IPS-NIHi11 (cell line): ENCODE results near the gene CD244.
"Not testable (repeated sequence)": the region's sequence is repeated elsewhere in the genome, so short reads cannot be mapped to it uniquely, and the experiment has no call there.

Source experiments
- DNase-seq: peaks from one replicate; pipeline ENCODE4 v3.0.0; 2012; ENCODE audit warnings: mixed read lengths, low spot score

CD244 gene, protein sequence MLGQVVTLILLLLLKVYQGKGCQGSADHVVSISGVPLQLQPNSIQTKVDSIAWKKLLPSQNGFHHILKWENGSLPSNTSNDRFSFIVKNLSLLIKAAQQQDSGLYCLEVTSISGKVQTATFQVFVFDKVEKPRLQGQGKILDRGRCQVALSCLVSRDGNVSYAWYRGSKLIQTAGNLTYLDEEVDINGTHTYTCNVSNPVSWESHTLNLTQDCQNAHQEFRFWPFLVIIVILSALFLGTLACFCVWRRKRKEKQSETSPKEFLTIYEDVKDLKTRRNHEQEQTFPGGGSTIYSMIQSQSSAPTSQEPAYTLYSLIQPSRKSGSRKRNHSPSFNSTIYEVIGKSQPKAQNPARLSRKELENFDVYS

DNA sequence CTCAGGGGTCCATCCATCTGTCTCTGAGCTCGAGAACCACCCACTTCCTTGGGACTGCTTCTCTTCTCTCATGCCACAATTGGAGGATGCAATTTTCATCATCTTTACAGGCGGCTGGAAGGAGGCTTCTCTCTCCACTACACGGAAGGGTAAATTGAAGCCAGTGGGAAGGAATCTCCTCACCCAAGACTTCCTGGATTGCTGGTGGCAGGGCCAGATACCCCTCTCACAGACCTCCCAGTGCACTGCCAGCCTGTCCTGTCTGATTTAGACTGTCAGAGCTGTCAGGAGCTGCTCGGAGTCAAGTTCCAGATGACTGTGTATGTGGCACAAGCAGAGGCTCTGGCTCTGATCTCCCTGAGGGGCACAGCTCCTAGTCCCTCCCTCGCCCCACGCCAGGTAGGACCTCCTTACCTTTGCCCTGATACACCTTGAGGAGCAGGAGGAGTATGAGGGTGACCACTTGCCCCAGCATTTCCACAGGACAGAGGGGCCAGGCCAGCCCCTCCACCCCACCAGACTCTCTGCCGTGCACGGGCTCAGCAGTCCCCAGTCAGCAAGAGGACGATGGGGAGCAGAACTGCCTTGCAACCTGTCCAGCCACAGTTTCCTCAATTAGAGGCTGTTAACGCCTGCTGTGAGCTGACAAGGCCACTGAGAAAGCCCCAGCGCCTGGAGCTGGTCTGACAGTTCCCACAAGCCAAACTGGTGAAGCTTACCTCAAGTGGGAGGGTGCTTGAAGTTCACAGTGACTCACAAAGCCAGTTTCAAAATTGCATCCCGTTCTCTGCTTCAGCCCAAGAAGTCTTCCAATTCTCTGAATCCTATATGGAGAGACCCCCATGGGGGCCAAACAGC is at the start of gene CD244:
CD244 (minus strand) TSS at position 685 of the 858 bp plus-strand sequence; CDS start at position 475, 210 bp downstream.
- DNase-seq, result no peak

GRCh38 chr1:160911925-160912324 is 49.2 kb upstream of the CD244 start:
- DNase-seq, result no peak

- no peak for DNase-seq
Observed at GRCh38 chr1:160911441-160911840, 48.8 kb upstream of the CD244 start.

GRCh38 chr1:160910170-160910750 is 47.6 kb upstream of the CD244 start:
- no peak for DNase-seq

DNA sequence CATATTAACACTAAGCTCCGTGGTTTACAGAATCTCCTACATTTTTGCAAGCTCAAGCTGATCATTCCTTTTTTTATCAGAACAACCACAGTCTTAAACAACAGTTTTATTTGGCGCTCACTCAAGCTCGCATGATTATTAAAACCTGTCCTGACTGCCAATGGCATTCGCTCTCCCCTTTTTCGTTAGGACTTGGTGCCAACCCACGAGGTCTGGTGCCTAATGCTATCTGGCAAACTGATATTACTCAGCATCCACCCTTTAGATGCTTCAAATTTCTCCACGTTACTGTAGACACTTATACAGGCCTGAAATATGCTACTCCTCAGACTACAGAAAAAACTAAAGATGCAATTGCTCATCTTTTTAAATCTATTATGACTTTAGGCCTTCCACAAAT is 45.3 kb upstream of the CD244 start:
- no peak for DNase-seq

- no peak for DNase-seq
Observed at GRCh38 chr1:160905617-160905989, 42.9 kb upstream of the CD244 start.

DNA sequence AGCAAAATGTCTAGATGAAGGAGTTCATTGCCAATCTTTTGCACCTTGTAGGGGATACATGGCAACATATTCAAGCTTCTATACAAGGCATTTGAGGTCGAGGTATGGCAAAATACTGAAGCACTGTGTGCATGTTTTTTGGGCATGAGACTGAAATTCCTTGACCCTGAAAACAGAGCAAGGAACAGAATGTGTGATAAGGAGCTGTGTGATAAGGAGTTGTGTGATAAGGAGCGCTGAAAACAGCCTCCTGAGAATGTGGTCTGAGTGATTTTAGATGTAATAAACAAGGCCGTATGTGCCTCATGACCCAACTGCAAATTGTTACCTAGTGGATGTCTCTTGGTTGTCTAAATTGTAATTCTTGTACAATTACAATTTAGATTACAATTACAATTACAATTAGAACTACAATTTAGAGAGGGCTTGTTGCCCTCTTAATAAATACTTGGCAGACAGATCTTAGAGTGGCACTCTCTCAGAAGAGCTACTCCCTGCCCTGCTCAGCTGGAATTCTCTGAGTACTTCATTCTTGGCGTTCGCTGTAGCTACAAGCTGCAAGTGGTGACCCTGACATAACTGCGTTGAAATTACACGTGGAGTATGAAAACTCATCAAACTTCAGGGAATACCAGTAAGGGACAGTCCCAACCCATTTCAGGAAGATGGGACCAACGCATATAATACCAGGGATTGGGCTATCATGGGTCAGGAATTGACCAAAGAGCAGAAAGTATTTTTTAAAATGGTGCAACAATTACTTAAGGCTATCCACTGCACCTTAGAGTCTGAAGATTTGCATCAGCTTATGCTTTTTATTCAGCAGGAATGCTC is 42.3 kb upstream of the CD244 start:
- DNase-seq, result no peak

DNA sequence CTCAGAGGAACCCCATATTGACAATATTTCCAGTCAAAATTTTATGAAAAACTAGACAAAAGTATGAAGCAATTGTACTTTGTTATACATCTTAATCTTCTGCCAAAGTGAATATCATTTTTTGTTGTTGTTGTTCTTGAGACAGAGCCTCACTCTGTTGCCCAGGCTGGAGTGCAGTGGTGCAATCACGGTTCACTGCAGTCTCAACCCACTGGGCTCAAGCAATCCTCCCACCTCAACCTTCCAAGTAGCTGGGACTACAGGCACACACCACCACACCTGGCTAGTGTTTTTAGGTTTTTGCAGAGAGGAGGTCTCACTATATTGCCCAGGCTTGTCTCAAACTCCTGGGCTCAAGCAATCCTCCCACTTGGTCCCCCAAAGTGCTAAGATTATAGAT is 39.6 kb upstream of the CD244 start:
- DNase-seq, result not testable (repeated sequence)

- no peak for DNase-seq
Observed at GRCh38 chr1:160901768-160902167, 39.1 kb upstream of the CD244 start.

- DNase-seq, result not testable (repeated sequence)
Observed at GRCh38 chr1:160900683-160901082, 38.0 kb upstream of the CD244 start.

DNA sequence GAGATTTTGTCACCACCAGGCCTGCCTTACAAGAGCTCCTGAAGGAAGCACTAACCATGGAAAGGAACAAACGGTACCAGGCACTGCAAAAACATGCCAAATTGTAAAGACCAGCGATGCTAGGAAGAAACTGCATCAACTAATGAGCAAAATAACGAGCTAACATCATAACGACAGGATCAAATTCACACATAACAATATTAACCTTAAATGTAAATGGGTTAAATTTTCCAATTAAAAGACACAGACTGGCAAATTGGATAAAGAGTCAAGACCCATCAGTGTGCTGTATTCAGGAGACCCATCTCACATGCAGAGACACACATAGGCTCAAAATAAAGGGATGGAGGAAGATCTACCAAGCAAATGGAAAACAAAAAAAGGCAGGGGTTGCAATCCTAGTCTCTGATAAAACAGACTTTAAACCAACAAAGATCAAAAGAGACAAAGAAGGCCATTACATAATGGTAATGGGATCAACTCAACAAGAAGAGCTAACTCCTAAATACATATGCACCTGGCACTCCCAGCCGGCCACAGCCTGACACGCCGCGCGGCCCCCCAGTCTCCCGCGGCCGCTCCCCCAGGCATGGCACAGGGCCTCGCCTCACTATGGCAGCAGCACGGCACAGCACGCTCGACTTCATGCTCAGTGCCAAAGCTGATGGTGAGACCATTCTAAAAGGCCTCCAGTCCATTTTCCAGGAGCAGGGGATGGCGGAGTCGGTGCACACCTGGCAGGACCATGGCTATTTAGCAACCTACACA is 31.9 kb upstream of the CD244 start:
- not testable (repeated sequence) for DNase-seq

- DNase-seq, result no peak
Observed at GRCh38 chr1:160891474-160891873, 28.8 kb upstream of the CD244 start.

GRCh38 chr1:160888926-160889325 is 26.2 kb upstream of the CD244 start:
- DNase-seq, result no peak

- no peak for DNase-seq
Observed at GRCh38 chr1:160887071-160887470, 24.4 kb upstream of the CD244 start.

DNA sequence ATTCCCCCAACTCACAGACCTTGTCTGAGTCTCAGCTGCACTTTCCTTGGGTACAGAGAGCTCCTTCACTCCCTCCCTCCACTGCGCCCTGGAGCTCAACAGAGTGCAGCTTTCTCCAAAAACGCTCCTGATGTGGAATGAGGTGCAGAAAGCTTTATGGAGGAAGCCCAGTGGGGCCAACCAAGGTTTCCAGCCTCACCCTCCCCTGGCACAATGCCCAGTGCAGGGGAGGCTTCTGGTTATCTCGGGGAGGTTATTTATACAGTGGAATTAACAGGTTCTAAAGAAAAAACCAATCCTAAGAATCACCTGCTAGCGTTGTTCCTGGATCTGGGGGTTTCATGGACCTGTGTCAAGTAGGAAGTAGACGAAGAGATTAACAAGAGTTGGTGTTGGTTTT is 22.4 kb upstream of the CD244 start, which contains the start of gene ITLN1:
ITLN1 (minus strand) TSS at position 139 of the 400 bp plus-strand sequence. CDS start 303 bp downstream, outside the sequence.
- DNase-seq, result no peak

DNA sequence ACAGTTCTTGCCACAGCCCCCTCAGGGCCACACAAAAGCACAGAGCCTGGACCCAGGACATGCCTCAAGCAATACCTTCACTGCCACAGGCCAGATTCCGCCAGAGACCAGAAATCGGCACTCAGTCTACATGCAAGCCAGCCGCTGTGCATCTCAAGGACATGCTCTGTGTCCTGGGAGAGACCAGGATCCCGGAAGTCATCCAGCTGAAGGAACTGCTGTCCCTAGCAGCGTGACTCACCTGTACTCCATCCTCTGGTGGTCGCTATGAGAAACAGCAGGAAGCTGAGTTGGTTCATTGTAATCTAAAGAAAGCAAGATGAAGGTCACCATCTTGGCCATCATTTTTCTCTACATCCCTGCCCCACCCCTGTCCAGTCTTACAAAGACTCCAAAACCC is 21.9 kb upstream of the CD244 start:
- peak; percentile 44 for DNase-seq

GRCh38 chr1:160883581-160884513 is 21.2 kb upstream of the CD244 start:
- DNase-seq, result no peak

- DNase-seq, result no peak
Observed at GRCh38 chr1:160882582-160882981, 19.9 kb upstream of the CD244 start.

DNA sequence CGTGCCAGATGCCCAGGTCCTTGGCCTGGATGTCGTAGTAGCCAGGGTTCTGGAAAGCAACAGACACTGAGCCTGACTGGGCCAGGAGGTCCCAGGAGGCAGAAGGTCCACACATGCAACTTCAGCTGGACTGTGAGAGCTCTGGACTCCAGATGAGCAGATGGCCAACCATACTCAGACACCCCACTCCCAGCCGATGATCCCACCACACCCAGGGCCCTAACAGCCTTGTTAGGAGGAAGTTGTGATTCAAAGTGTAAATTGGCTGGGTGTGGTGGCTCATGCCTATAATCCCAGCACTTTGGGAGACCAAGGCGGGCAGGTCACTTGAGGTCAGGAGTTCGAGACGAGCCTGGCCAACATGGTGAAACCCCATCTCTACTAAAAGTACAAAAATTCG is 18.6 kb upstream of the CD244 start:
- not testable (repeated sequence) for DNase-seq

DNA sequence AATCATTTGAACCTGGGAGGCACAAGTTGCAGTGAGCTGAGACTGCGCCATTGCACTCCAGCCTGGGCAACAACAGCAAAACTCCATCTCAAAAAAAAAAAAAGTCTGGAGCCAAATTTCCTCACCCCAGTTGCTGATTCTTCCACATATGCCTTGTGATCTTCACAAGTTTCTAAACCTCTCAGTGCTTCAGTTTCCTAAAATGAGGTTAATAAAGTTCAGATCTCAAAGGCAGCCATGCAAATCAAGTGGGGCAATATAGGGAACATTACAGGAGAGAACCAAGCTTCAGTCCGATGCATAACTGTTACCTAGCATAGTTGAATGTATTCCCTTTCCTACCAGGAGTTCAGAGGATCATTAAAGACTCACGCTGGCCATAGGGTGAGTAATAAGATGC is 17.5 kb upstream of the CD244 start:
- DNase-seq, result no peak
